GM12875 (cell line): Measurements from ENCODE around the gene CAMK1D.

Source experiments
- H3K4me3 ChIP-seq: one replicate; pipeline ENCODE4 v1.5.1; 2011; ENCODE audit warnings: low read depth, low read length, control low read depth
- TF ChIP-seq, protein P1 (sequence below): IDR thresholded peaks from 2 replicates; pipeline ENCODE4 v1.5.1; 2011; ENCODE audit warnings: low read depth, mild to moderate bottlenecking, control low read depth, inconsistent platforms, low read length, moderate library complexity, borderline replicate concordance; ENCODE audit not compliant: insufficient read depth

Gene CAMK1D

GRCh38 chr10:12589791-12590190 is 240.4 kb downstream of the CAMK1D start:
- H3K4me3 ChIP-seq = no peak overlapping the region
- TF ChIP-seq, protein P1, sequence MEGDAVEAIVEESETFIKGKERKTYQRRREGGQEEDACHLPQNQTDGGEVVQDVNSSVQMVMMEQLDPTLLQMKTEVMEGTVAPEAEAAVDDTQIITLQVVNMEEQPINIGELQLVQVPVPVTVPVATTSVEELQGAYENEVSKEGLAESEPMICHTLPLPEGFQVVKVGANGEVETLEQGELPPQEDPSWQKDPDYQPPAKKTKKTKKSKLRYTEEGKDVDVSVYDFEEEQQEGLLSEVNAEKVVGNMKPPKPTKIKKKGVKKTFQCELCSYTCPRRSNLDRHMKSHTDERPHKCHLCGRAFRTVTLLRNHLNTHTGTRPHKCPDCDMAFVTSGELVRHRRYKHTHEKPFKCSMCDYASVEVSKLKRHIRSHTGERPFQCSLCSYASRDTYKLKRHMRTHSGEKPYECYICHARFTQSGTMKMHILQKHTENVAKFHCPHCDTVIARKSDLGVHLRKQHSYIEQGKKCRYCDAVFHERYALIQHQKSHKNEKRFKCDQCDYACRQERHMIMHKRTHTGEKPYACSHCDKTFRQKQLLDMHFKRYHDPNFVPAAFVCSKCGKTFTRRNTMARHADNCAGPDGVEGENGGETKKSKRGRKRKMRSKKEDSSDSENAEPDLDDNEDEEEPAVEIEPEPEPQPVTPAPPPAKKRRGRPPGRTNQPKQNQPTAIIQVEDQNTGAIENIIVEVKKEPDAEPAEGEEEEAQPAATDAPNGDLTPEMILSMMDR = no peak

DNA sequence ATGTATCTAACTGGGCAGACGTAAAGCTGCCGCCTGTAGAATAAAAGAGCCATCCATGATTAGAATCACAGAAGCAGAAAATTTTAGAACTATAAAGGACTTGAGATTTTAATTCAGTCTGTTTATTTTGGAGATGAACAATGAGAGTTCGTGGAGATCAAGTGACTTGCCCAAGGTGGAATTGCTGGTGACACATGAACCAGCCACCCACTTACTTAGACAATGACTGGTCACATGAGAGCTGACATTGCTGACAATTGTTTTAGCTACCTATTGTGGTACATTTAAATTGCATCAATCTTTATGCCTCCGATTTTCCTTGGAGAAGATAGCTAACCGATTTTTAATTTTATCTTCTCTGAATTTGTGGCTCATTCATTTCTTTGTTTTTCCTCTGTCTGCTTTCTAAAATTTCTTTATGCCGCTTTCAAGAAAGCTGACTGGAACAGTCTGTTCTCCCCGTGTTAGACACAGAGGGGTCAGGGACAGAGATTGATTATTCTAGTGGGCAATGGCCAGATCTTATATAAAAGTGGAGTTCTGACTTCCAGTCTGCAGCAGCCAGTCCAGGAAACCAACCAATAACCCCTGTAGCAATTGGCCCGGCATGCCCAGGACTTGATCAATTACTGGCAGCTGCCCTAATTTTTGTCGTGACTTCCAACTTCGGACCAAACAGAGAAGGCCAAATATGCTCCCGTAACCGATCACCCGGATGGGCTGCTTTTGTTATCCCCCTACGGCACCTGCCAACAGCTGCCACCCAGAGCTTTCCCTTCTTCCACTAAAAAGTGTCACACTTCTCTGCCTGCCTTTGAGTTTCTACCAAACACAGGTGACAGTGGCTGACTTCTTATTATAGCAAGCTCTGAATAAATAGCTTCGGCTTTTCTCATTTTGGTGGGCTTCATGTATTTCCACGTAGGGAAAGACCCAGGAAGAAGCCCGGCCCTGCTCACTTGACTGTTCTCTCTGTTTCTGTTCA is 241.6 kb downstream of the CAMK1D start:
- TF ChIP-seq, protein P1 = no peak
- no peak overlapping the region for H3K4me3 ChIP-seq

DNA sequence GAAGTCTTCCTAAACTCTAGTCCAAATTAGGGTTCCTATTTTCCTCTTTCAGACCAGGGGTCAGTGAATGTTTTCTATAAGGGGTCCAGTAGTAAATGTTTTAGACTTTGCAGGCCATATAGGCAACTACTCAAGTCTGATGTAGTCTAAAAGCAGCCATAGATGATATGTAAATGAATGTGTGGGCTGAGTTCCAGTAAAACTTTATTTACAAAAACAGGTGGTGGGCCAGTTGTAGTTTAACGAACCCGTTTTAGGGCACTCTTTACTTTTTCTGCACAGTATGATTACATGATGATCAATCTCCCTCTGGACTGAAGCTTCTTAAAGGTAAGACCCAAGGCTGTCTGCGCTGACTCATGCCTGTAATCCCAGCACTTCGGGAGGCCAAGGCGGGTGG is 243.6 kb downstream of the CAMK1D start:
- TF ChIP-seq, protein P1 = no peak
- no peak overlapping the region for H3K4me3 ChIP-seq

DNA sequence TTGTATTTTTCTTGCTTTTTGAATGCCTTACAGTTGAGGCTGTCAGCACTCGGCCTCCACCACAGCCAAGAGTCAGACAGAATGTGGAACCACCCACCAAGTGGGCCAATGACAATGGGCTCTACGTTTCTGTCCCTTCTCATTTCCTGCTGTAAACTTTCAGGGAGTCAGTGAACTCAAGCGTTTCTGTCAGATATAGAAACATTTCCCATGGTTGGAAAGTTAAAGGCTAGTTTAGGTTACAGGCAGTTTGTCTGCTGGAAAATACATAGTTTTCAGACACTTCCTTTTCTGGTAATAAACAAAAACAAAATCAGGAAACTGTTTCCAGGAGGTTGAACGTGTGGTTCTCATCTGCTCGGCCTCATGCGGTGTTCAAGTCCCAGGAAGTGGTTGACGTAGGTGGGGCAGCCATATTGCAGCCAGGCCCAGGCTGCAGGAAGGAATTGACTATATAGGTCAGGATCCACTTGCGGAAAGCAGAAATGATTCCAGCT is 245.1 kb downstream of the CAMK1D start:
- TF ChIP-seq, protein P1 = no peak

DNA sequence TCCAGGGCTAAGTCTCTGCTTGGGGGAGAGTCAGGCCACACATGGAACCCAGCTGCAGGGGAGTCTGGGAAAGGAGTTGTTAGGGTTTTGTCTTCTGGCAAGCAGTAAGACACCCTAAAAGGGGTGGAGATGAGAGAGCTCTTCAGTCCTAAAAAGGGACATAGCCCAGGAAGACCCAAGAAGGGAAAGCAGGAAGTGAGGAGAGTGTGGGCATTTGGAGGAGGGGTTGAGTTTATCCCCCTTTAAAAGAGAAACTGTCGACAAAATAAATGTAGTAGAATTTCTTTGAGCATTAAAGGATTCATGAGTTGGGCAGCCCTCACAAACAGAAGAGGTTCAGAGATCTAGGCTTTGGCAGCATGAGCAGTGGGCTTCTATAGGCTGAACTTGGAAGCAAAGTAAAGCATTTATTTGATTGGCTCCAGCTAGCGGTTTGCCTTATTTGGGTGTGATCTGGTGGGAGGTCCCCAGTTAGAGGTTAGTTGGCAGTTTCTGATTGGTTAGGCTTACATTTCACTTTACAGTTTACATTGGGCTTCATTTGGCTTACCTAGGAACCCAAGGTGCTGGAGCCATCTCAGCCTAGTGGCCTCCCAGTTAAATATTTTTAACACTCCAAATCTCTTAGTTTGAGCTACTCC is 246.7 kb downstream of the CAMK1D start:
- TF ChIP-seq, protein P1 = no peak
- no peak overlapping the region for H3K4me3 ChIP-seq

More for the DNA sequence above, 245.1 kb downstream of the CAMK1D start:
- H3K4me3 ChIP-seq = no peak overlapping the region

DNA sequence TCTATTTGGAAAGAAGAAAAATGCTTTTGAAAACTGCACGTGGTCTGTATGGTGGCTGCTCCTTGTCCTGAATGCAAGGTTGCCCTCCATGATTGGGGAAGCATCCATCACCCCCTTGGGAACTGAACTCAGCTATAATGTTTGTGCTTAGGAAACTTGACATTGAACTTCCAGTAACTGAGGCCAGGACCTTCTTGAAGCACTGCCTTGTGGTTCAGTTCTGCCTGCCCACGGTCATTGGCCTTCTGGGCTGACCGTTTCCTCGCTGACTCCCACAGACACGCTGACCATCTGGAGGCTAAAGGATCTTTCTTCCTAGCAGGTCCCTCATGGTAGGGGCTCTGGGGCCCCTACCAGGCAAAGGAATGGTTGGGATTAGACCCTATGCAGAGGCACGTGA is 247.8 kb downstream of the CAMK1D start:
- TF ChIP-seq, protein P1 = no peak
- H3K4me3 ChIP-seq = no peak overlapping the region
